Measurements from ENCODE around the gene PRIM1. TPM values are rescaled to one million over a fixed set of nuclear protein-coding genes. Genes with fewer than 3 reads are reported as not detected.

PRIM1 gene
- polyA plus RNA-seq, 2 of the 4 experiments (the other 2 are of a cell fraction), result 43.5 to 66.8 TPM

DNA sequence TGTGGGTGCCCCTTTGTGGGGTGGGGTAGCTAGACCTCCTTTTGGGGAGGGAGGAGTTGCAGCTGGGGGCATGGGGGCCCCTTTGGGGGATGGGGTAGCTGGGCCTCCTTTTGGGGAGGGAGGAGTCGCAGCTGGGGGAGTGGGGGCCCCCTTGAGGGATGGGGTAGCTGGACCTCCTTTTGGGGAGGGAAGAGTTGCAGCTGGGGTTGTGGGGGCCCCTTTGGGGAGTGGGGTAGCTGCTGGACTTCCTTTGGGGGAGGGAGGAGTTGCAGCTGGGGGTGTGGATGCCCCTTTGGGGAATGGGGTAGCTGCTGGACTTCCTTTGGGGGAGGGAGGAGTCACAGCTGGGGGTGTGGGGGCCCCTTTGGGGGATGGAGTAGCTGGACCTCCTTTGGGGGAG, 34.0 kb downstream of the PRIM1 start:
- no peak overlapping the region for H3K27ac ChIP-seq
- POLR2A ChIA-PET, result interaction anchor here (0.6 to 4.0 kb wide), 4 partner anchors 8 to 402 kb away, joined by 3 to 27 read pairs (median 4); partner anchors contain the start of gene PTGES3
- no peaks in the 10 kb centered on the region for H3K9me3 ChIP-seq
- WGBS (ENCODE audit: missing lambda C conversion rate), result no CpG with 5 or more reads among the region's 1 CpG
- no peak overlapping the region for H3K4me2 ChIP-seq
- peaks cover 58% of the 10 kb centered on the region for H3K4me1 ChIP-seq
- CTCF ChIA-PET, result interaction anchor here (1.2 to 1.5 kb wide), 2 partner anchors 9 to 79 kb away, joined by 4 read pairs; no protein-coding TSS in a partner anchor
- no peak overlapping the region for H3K4me3 ChIP-seq
- DNase-seq (ENCODE audit: low read depth in 1 of 2, low spot score in 1 of 2), result no peak
- no peak for FAIRE-seq
- no peak for TF ChIP-seq ESRRA (IDR thresholded peaks at IDR 0.05; ENCODE audit: borderline replicate concordance, low read length)
- TF ChIP-seq NPAS2 (CRISPR knock-in tag; IDR thresholded peaks at IDR 0.05; ENCODE audit: borderline replicate concordance), result no peak
- ATAC-seq, result no peak

DNA sequence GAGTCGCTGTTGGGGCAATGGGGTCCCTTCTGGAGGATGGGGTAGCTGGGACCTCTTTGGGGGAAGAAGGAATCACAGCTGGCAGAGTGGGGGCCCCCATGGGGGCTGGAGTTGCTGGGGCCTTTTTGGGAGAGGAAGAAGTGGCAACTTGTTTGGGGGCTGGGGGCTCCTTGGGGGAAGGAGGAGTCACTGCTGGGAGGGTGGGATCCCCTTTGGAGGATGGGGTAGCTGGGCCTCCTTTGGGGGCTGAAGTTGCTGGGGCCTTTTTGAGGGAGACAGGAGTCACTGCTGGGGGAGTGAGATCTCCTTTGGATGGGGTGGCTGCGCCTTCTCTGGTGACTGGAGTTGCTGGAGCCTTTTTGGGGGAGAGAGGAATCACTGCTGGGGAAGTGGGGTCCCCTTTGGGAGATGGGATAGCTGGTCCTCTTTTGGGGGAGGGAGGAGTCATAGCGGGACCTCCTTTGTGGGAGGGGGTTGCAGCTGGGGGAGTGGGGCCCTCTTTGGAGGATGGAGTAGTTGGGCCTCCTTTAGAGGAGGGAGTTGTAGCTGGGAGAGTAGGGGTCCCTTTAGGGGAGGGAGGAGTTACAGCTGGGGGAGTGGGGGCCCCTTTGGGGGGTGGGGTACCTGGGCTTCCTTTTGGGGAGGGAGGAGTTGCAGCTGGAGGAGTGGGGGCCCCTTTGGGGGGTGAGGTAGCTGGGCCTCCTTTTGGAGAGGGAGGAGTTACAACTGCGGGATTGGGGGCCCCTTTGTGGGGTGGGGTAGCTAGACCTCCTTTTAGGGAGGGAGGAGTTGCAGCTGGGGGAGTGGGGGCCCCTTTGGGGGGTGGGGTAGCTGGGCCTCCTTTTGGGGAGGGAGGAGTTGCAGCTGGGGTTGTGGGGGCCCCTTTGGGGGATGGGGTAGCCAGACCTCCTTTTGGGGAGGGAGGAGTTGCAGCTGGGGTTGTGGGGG, 34.9 kb downstream of the PRIM1 start:
- FAIRE-seq, result no peak
- no peak for DNase-seq (ENCODE audit: low read depth in 1 of 2, low spot score in 1 of 2)
- Histone ChIP-seq H3K9me3 (no peaks in the 10 kb centered on the region), H3K27ac (peak overlapping the region in 1 of 2 experiments; percentile 15; a peak in 2 of 6 replicates), H3K4me3 (no peak overlapping the region), H3K4me2 (no peak overlapping the region), H3K4me1 (peaks cover 49% of the 10 kb centered on the region)
- TF ChIP-seq SREBF2 (IDR thresholded peaks at IDR 0.05) (no peak), HEYL (CRISPR knock-in tag; IDR thresholded peaks at IDR 0.05) (no peak), RARB (CRISPR knock-in tag; IDR thresholded peaks at IDR 0.05) (no peak), HDAC2 (IDR thresholded peaks at IDR 0.05) (no peak), NR3C1 (IDR thresholded peaks at IDR 0.05) (no peak), PHF8 (IDR thresholded peaks at IDR 0.05; ENCODE audit: borderline replicate concordance, low read depth) (no peak)
- ATAC-seq, result no peak
- CTCF ChIA-PET, result interaction anchor here (1.2 to 1.5 kb wide), 2 partner anchors 79 to 138 kb away, joined by 3 to 4 read pairs; no protein-coding TSS in a partner anchor
- POLR2A ChIA-PET, result interaction anchor here (0.6 to 4.0 kb wide), 3 partner anchors 8 to 29 kb away, joined by 3 to 27 read pairs (median 10); partner anchors contain the start of genes NACA and PTGES3
- WGBS (ENCODE audit: missing lambda C conversion rate), result 96% methylated on average over 3 of the region's 4 CpGs

DNA sequence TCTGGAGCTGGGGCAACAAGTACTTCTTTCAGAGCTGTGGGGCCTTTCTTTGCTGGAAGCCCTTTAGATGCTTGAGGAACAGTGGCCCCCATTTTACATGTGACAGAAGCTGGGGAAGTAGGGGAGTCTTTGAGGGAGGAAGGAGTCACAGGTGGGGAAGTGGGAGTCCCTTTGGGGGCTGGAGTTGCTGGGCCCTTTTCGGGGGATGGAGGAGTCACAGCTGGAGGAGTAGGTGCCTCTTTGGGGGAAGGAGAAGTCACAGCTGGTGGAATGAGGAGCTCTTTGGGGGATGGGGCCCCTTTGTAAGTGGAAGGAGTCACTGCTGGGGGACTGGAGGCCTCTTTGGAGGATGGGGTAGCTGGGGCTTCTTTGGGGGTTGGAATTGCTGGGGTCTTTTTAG, 35.7 kb downstream of the PRIM1 start:
- H3K4me1 ChIP-seq, result peaks cover 41% of the 10 kb centered on the region
- no peaks in the 10 kb centered on the region for H3K9me3 ChIP-seq
- ATAC-seq (no peak), FAIRE-seq (no peak), DNase-seq (ENCODE audit: low read depth in 1 of 2, low spot score in 1 of 2) (no peak)
- H3K4me2 ChIP-seq, result no peak overlapping the region
- CTCF ChIA-PET, result interaction anchor here (1.2 kb wide), 1 partner anchor 137 kb away, joined by 3 read pairs; no protein-coding TSS in a partner anchor
- WGBS (ENCODE audit: missing lambda C conversion rate), result 100% methylated on average over 1 of the region's 1 CpG
- TF ChIP-seq NR3C1 (IDR thresholded peaks at IDR 0.05) (no peak), NPAS2 (CRISPR knock-in tag; IDR thresholded peaks at IDR 0.05; ENCODE audit: borderline replicate concordance) (no peak), JUN (IDR thresholded peaks at IDR 0.05) (peak in 1 of 2 experiments; percentile 10; a peak in 2 of 5 replicates), HOXB5 (CRISPR knock-in tag; IDR thresholded peaks at IDR 0.05) (no peak)
- TF ChIP-seq, protein P1, sequence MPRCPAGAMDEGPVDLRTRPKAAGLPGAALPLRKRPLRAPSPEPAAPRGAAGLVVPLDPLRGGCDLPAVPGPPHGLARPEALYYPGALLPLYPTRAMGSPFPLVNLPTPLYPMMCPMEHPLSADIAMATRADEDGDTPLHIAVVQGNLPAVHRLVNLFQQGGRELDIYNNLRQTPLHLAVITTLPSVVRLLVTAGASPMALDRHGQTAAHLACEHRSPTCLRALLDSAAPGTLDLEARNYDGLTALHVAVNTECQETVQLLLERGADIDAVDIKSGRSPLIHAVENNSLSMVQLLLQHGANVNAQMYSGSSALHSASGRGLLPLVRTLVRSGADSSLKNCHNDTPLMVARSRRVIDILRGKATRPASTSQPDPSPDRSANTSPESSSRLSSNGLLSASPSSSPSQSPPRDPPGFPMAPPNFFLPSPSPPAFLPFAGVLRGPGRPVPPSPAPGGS (IDR thresholded peaks at IDR 0.05), result no peak
- H3K4me3 ChIP-seq, result no peak overlapping the region
- no peak overlapping the region for H3K27ac ChIP-seq
- POLR2A ChIA-PET, result interaction anchor here (1.4 to 4.0 kb wide), 2 partner anchors 9 to 28 kb away, joined by 10 to 27 read pairs; partner anchors contain the start of genes NACA and PTGES3

DNA sequence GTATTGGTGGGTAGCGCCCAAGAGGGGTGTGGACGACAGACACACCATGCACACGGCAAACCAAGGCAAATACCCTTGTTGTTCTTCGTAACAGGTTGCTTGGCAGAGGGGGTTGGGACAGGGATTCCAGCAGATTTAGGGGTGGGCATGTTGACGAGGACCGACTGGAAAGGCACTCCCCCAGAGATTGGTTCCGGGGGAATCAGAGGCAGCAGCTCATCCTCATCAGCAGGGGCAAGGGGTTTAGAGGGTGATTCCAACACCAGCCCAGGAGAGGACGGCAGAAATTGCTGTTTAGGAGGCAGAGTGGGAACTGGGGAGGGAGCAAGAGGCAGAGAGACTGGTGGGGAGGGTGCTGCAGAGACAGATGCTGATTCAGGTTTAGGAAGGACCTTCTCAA, 36.3 kb downstream of the PRIM1 start:
- Histone ChIP-seq H3K4me1 (peaks cover 35% of the 10 kb centered on the region), H3K4me3 (no peak overlapping the region), H3K9me3 (no peaks in the 10 kb centered on the region), H3K4me2 (no peak overlapping the region), H3K27ac (no peak overlapping the region)
- no peak for DNase-seq (ENCODE audit: low read depth in 1 of 2, low spot score in 1 of 2)
- peak in 1 of 2 experiments; percentile 15; a peak in 2 of 6 replicates for ATAC-seq
- CTCF ChIA-PET, result no interaction called here
- 89% methylated on average over 8 of the region's 8 CpGs for WGBS (ENCODE audit: missing lambda C conversion rate)
- FAIRE-seq, result no peak
- TF ChIP-seq POLR2A (IDR thresholded peaks at IDR 0.05; ENCODE audit: low read length) (no peak), HDAC2 (IDR thresholded peaks at IDR 0.05) (no peak)
- POLR2A ChIA-PET, result interaction anchor here (0.6 to 4.0 kb wide), 2 partner anchors 10 to 27 kb away, joined by 3 to 27 read pairs; partner anchors contain the start of gene PTGES3

DNA sequence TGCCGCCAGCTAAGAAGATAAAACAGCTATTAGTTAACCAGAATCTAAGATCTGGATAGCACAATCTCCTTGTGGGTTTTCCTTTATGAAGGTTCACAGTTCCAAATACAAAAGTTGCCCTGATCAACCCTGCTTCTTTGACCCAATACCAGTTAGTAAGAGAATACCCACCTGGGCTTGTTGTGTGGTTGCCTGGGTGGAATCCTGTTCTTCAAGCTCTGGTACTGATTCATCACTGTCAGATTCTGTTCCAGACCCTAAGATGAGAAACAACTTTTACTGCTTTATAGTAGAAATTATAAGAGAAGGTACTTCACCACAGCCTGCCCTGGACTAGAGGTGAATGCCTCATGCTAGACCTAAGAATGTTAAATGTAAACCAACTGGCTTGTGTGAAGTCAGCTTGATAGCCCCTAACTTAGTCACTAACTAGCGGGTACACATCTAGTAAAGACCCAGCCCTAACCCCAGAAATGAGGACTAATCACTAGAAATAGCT, 37.6 kb downstream of the PRIM1 start:
- ChIA-PET POLR2A (no interaction called here), CTCF (interaction anchor here (2.0 kb wide), 1 partner anchor 10 kb away, joined by 5 read pairs; no protein-coding TSS in a partner anchor)
- FAIRE-seq, result no peak
- H3K4me3 ChIP-seq, result no peak overlapping the region
- H3K9me3 ChIP-seq, result no peaks in the 10 kb centered on the region
- 98% methylated on average over 2 of the region's 2 CpGs for WGBS (ENCODE audit: missing lambda C conversion rate)
- H3K27ac ChIP-seq, result no peak overlapping the region
- no peak overlapping the region for H3K4me2 ChIP-seq
- no peak for ATAC-seq
- H3K4me1 ChIP-seq, result peaks cover 22% of the 10 kb centered on the region
- no peak for DNase-seq (ENCODE audit: low read depth in 1 of 2, low spot score in 1 of 2)
- TF ChIP-seq KDM5A (IDR thresholded peaks at IDR 0.05) (no peak), POLR2AphosphoS2 (conservative IDR thresholded peaks at IDR 0.05; ENCODE audit: low read length) (peak; percentile 54; the same call in 1 of the 2 replicates)

Measured in A549 (cell line).